HepG2 (cell line): ENCODE measurements around the gene TTC6. TPM values are rescaled to one million over a fixed set of nuclear protein-coding genes. Genes with fewer than 3 reads are reported as not detected.

Source experiments
- ATF6 ChIP-seq: sonication (generic); formaldehyde crosslinking; conservative IDR thresholded peaks from 2 replicates; pipeline ENCODE4 v1.4.0; 2020; ENCODE audit warnings: missing genetic modification reagents
- BCL3 ChIP-seq: sonication (generic); formaldehyde crosslinking; IDR thresholded peaks from 2 replicates; pipeline ENCODE4 v1.5.1; 2020; ENCODE audit warnings: mild to moderate bottlenecking, missing genetic modification reagents, moderate library complexity
- BCLAF1 ChIP-seq: fragments of 450-650 bp; IDR thresholded peaks from 2 replicates; pipeline ENCODE4 v1.6.1; 2017; ENCODE audit warnings: mild to moderate bottlenecking
- CBX2 ChIP-seq, 2 experiments: fragments of 200-600 bp in 1 of 2; sonication (generic); formaldehyde crosslinking in 1 of 2; IDR thresholded peaks; 2 replicates each; pipeline versions ENCODE4 v1.7.0 to v1.8.1; 2018 to 2022; ENCODE audit warnings: low read depth in 2 of 2, low read length in 1 of 2, mild to moderate bottlenecking in 1 of 2, missing genetic modification reagents in 1 of 2
- KDM3A ChIP-seq: IDR thresholded peaks from 2 replicates; pipeline ENCODE4 v1.6.1; 2018; ENCODE audit warnings: low read depth, missing compliant biosample characterization
- MYPOP ChIP-seq: sonication (generic); formaldehyde crosslinking; IDR thresholded peaks from 2 replicates; pipeline ENCODE4 v1.8.1; 2023; ENCODE audit warnings: mild to moderate bottlenecking, moderate library complexity, missing genetic modification reagents
- NFIB ChIP-seq: sonication (generic); formaldehyde crosslinking; IDR thresholded peaks from 2 replicates; pipeline ENCODE4 v1.9.0; 2021; ENCODE audit warnings: missing genetic modification reagents, mild to moderate bottlenecking, borderline replicate concordance
- PPARG ChIP-seq: conservative IDR thresholded peaks from 2 replicates; pipeline ENCODE4 v1.6.1; 2016; ENCODE audit warnings: missing biosample characterization, missing genetic modification reagents
- RBAK ChIP-seq: sonication (generic); formaldehyde crosslinking; IDR thresholded peaks from 2 replicates; pipeline ENCODE4 v1.5.1; 2020; ENCODE audit warnings: mild to moderate bottlenecking, missing genetic modification reagents
- SRY ChIP-seq: sonication (generic); formaldehyde crosslinking; IDR thresholded peaks from 2 replicates; pipeline ENCODE4 v1.8.0; 2022; ENCODE audit warnings: mild to moderate bottlenecking, missing genetic modification reagents
- ZFP82 ChIP-seq: sonication (generic); formaldehyde crosslinking; IDR thresholded peaks from 2 replicates; pipeline ENCODE4 v1.5.1; 2020; ENCODE audit warnings: mild to moderate bottlenecking, missing genetic modification reagents, borderline replicate concordance
- ZFP90 ChIP-seq: sonication (generic); formaldehyde crosslinking; IDR thresholded peaks from 2 replicates; pipeline ENCODE4 v1.8.0; 2022; ENCODE audit warnings: missing genetic modification reagents, mild to moderate bottlenecking, inconsistent platforms, borderline replicate concordance
- ZNF496 ChIP-seq: sonication (generic); formaldehyde crosslinking; IDR thresholded peaks from 2 replicates; pipeline ENCODE4 v1.8.1; 2023; ENCODE audit warnings: mild to moderate bottlenecking, moderate library complexity, missing genetic modification reagents; ENCODE audit not compliant: insufficient replicate concordance
- ZNF562 ChIP-seq: sonication (generic); formaldehyde crosslinking; IDR thresholded peaks from 2 replicates; pipeline ENCODE4 v1.8.0; 2022; ENCODE audit warnings: missing genetic modification reagents, borderline replicate concordance
- polyA plus RNA-seq, 8 experiments: library from polyadenylated mRNA; depleted of rRNA in 3 of 8; stranded (reverse) in 7 of 8; unstranded in 1 of 8; fragments of >200 nt; fragmentation: Illumina TruSeq in 4 of 8; extraction: Trizol in 4 of 8; gene quantifications; 2 replicates each; pipeline versions ENCODE4 v1.2.1 to v1.2.3, GENCODE V29; 2011 to 2016; ENCODE audit warnings: low read depth in 4 of 8, missing spikeins in 1 of 8, mixed read lengths in 1 of 8; ENCODE audit not compliant: insufficient read depth in 1 of 8
- total RNA-seq, 5 experiments: library from RNA; depleted of rRNA; stranded (reverse); fragments of >200 nt; fragmentation: Illumina TruSeq; extraction: Trizol; gene quantifications; 2 replicates each; pipeline ENCODE4 v1.2.3, GENCODE V29; 2016; ENCODE audit warnings: low read depth in 1 of 5
- TF ChIP-seq, protein P1 (sequence below): sonication (generic); formaldehyde crosslinking; IDR thresholded peaks from 2 replicates; pipeline ENCODE4 v1.5.1; 2020; ENCODE audit warnings: mild to moderate bottlenecking, missing genetic modification reagents, borderline replicate concordance
- TF ChIP-seq, protein P2 (sequence below): sonication (generic); formaldehyde crosslinking; IDR thresholded peaks from 2 replicates; pipeline ENCODE4 v1.8.0; 2022; ENCODE audit warnings: low read depth, missing genetic modification reagents
- TF ChIP-seq, protein P3 (sequence below): sonication (generic); formaldehyde crosslinking; IDR thresholded peaks from 2 replicates; pipeline ENCODE4 v1.8.1; 2023; ENCODE audit warnings: mild to moderate bottlenecking, missing genetic modification reagents

Gene TTC6
- total and polyA plus RNA-seq, 2 of the 13 experiments (the other 11 are each of a cell fraction or from before 2014, with no cell fraction given) = 9.3 to 27.4 TPM

DNA sequence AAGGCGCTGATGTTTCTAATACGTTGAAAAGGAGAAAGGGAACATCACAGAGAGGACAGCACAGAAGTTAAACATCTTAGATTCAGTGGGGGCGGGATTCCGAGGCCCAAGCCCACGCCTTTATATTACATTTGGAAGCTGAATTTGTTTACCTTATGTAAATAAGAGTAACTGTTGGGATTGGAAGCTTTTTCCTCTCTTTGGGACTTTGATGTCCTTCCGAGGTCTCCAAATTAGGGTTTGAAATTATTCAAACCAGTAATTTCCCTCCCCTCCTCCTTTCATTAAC is 6.8 kb upstream of the TTC6 start (continued):
- TF ChIP-seq, protein P1, sequence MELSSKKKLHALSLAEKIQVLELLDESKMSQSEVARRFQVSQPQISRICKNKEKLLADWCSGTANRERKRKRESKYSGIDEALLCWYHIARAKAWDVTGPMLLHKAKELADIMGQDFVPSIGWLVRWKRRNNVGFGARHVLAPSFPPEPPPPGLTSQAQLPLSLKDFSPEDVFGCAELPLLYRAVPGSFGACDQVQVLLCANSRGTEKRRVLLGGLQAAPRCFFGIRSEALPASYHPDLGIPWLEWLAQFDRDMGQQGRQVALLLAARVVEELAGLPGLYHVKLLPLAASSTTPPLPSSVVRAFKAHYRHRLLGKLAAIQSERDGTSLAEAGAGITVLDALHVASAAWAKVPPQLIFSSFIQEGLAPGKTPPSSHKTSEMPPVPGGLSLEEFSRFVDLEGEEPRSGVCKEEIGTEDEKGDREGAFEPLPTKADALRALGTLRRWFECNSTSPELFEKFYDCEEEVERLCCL = no peak
- TF ChIP-seq, protein P2, sequence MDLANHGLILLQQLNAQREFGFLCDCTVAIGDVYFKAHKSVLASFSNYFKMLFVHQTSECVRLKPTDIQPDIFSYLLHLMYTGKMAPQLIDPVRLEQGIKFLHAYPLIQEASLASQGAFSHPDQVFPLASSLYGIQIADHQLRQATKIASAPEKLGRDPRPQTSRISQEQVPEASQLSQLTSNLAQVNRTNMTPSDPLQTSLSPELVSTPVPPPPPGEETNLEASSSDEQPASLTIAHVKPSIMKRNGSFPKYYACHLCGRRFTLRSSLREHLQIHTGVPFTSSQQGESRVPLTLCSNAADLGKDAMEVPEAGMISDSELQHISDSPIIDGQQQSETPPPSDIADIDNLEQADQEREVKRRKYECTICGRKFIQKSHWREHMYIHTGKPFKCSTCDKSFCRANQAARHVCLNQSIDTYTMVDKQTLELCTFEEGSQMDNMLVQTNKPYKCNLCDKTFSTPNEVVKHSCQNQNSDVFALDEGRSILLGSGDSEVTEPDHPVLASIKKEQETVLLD (CRISPR knock-in tag) = no peak
- TF ChIP-seq ZFP90 (CRISPR knock-in tag) (no peak), BCLAF1 (no peak), ZFP82 (CRISPR knock-in tag) (no peak), ZNF496 (CRISPR knock-in tag) (no peak), ZNF562 (no peak), ATF6 (CRISPR knock-in tag) (no peak), RBAK (CRISPR knock-in tag) (no peak), PPARG (CRISPR knock-in tag) (no peak), KDM3A (CRISPR knock-in tag) (no peak), NFIB (CRISPR knock-in tag) (no peak), MYPOP (no peak; the same call in 1 of the 2 replicates), CBX2 (IDR thresholded peaks at IDR 0.05; ENCODE audit: low read depth, low read length) (no peak), CBX2 (CRISPR knock-in tag; IDR thresholded peaks at IDR 0.05; ENCODE audit: low read depth) (no peak), BCL3 (CRISPR knock-in tag) (0 out of 2 replicates have a peak, but pooled peaks have one; percentile 48), SRY (CRISPR knock-in tag) (no peak)
- TF ChIP-seq, protein P3, sequence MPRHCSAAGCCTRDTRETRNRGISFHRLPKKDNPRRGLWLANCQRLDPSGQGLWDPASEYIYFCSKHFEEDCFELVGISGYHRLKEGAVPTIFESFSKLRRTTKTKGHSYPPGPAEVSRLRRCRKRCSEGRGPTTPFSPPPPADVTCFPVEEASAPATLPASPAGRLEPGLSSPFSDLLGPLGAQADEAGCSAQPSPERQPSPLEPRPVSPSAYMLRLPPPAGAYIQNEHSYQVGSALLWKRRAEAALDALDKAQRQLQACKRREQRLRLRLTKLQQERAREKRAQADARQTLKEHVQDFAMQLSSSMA = no peak
